VCaP (cell line): ENCODE measurements around the gene RYR2.

Experiments used
- H3K27ac ChIP-seq: fragments of 450-650 bp; 2 replicates; pipeline ENCODE4 v1.5.1; 2017
- CTCF ChIP-seq: fragments of 450-650 bp; conservative IDR thresholded peaks from 2 replicates; pipeline ENCODE4 v1.5.1; 2017; ENCODE audit warnings: mild to moderate bottlenecking, moderate library complexity

Gene RYR2

GRCh38 chr1:237737448-237737847 is 695.5 kb downstream of the RYR2 start:
- H3K27ac ChIP-seq: no peak overlapping the region
- no peak for TF ChIP-seq CTCF

- no peak for TF ChIP-seq CTCF
- no peak overlapping the region for H3K27ac ChIP-seq
Measured at GRCh38 chr1:237737938-237738610, 696.1 kb downstream of the RYR2 start.

- no peak overlapping the region for H3K27ac ChIP-seq
- no peak for TF ChIP-seq CTCF
Measured at GRCh38 chr1:237740846-237741245, 698.9 kb downstream of the RYR2 start.

- TF ChIP-seq CTCF: no peak
- H3K27ac ChIP-seq: no peak overlapping the region
Measured at GRCh38 chr1:237745545-237745944, 703.6 kb downstream of the RYR2 start.

GRCh38 chr1:237748171-237748960 is 706.4 kb downstream of the RYR2 start:
- no peak overlapping the region for H3K27ac ChIP-seq
- no peak for TF ChIP-seq CTCF

- no peak overlapping the region for H3K27ac ChIP-seq
Measured at GRCh38 chr1:237749122-237749521, 707.1 kb downstream of the RYR2 start.

More at GRCh38 chr1:237749122-237749521, 707.1 kb downstream of the RYR2 start:
- TF ChIP-seq CTCF: no peak
